HG03342 (cell line): Measurements from ENCODE around the gene RNF150.

Source experiments
- ATAC-seq: cut with Tn5 transposase; IDR thresholded peaks from one replicate; pipeline ENCODE4 v1.9.1; 2021; ENCODE audit warnings: mild to moderate bottlenecking, moderate library complexity; ENCODE audit not compliant: unreplicated experiment

Gene RNF150

GRCh38 chr4:141132072-141132708, 1.1 kb downstream of the RNF150 start:
- no peak for ATAC-seq

- ATAC-seq: no peak
Observed at GRCh38 chr4:141131723-141132071, 1.6 kb downstream of the RNF150 start.

GRCh38 chr4:141130947-141131605, 2.2 kb downstream of the RNF150 start:
- no peak for ATAC-seq

- no peak for ATAC-seq
Observed at GRCh38 chr4:141127884-141128283, 5.4 kb downstream of the RNF150 start.

- ATAC-seq: no peak
Observed at GRCh38 chr4:141126769-141127168, 6.5 kb downstream of the RNF150 start.

GRCh38 chr4:141124224-141124623, 9.0 kb downstream of the RNF150 start:
- ATAC-seq: no peak

- ATAC-seq: no peak
Observed at GRCh38 chr4:141121768-141122454, 11.4 kb downstream of the RNF150 start.

GRCh38 chr4:141121101-141121500, 12.2 kb downstream of the RNF150 start:
- no peak for ATAC-seq

GRCh38 chr4:141120036-141120593, 13.2 kb downstream of the RNF150 start:
- ATAC-seq: no peak

- no peak for ATAC-seq
Observed at GRCh38 chr4:141119071-141119470, 14.2 kb downstream of the RNF150 start.

- ATAC-seq: no peak
Observed at GRCh38 chr4:141118381-141118780, 14.9 kb downstream of the RNF150 start.

GRCh38 chr4:141117935-141118334, 15.3 kb downstream of the RNF150 start:
- ATAC-seq: no peak

- no peak for ATAC-seq
Observed at GRCh38 chr4:141109983-141110382, 23.3 kb downstream of the RNF150 start.

- ATAC-seq: no peak
Observed at GRCh38 chr4:141107927-141108326, 25.3 kb downstream of the RNF150 start.

GRCh38 chr4:141102367-141102766, 30.9 kb downstream of the RNF150 start:
- no peak for ATAC-seq

- ATAC-seq: no peak
Observed at GRCh38 chr4:141101511-141101910, 31.8 kb downstream of the RNF150 start.

GRCh38 chr4:141099326-141099725, 33.9 kb downstream of the RNF150 start:
- no peak for ATAC-seq

GRCh38 chr4:141098163-141098562, 35.1 kb downstream of the RNF150 start:
- ATAC-seq: no peak

GRCh38 chr4:141090473-141090872, 42.8 kb downstream of the RNF150 start:
- ATAC-seq: no peak

- ATAC-seq: no peak
Observed at GRCh38 chr4:141081921-141082395, 51.3 kb downstream of the RNF150 start.

- no peak for ATAC-seq
Observed at GRCh38 chr4:141080668-141081067, 52.6 kb downstream of the RNF150 start.
